ENCODE measurements around the gene PET100.
"Not testable (repeated sequence)": the region's sequence is repeated elsewhere in the genome, so short reads cannot be mapped to it uniquely, and the experiment has no call there.

The PET100 gene

GRCh38 chr19:7633698-7634097 lies 4.1 kb downstream of the PET100 start, which contains the start of gene PCP2:
Gene PCP2, minus strand, starts transcription at chr19:7633719. Its CDS starts 262 bp downstream, at chr19:7633457.
- no peak for DNase-seq (ENCODE audit: low read depth)

GRCh38 chr19:7635670-7636069 lies 6.1 kb downstream of the PET100 start:
- DNase-seq (ENCODE audit: low read depth): no peak

- no peak for DNase-seq (ENCODE audit: low read depth)
These were observed 6.7 kb downstream of the PET100 start for GRCh38 chr19:7636317-7636690.

GRCh38 chr19:7636691-7637373 lies 7.2 kb downstream of the PET100 start, which contains the start of gene STXBP2:
Gene STXBP2, plus strand, starts transcription at chr19:7637110. Its CDS starts 40 bp downstream, at chr19:7637150.
- DNase-seq (ENCODE audit: low read depth): no peak

- no peak for DNase-seq (ENCODE audit: low read depth)
These were observed 8.0 kb downstream of the PET100 start for GRCh38 chr19:7637374-7638256.

GRCh38 chr19:7638802-7639465 lies 9.3 kb downstream of the PET100 start:
- no peak for DNase-seq (ENCODE audit: low read depth)

GRCh38 chr19:7639863-7640348 lies 10.3 kb downstream of the PET100 start:
- no peak for DNase-seq (ENCODE audit: low read depth)

GRCh38 chr19:7640803-7641202 lies 11.2 kb downstream of the PET100 start:
- no peak for DNase-seq (ENCODE audit: low read depth)

GRCh38 chr19:7641290-7642276 lies 12.0 kb downstream of the PET100 start:
- DNase-seq (ENCODE audit: low read depth): no peak

GRCh38 chr19:7642295-7643030 lies 12.9 kb downstream of the PET100 start:
- DNase-seq (ENCODE audit: low read depth): no peak

GRCh38 chr19:7643031-7643415 lies 13.4 kb downstream of the PET100 start:
- DNase-seq (ENCODE audit: low read depth): no peak

- DNase-seq (ENCODE audit: low read depth): not testable (repeated sequence)
These were observed 14.3 kb downstream of the PET100 start for GRCh38 chr19:7643629-7644549.

- no peak for DNase-seq (ENCODE audit: low read depth)
These were observed 14.9 kb downstream of the PET100 start for GRCh38 chr19:7644550-7644877.

GRCh38 chr19:7645163-7645562 lies 15.6 kb downstream of the PET100 start:
- no peak for DNase-seq (ENCODE audit: low read depth)

- DNase-seq (ENCODE audit: low read depth): no peak
These were observed 16.2 kb downstream of the PET100 start for GRCh38 chr19:7645656-7646425.

GRCh38 chr19:7646426-7646700 lies 16.8 kb downstream of the PET100 start:
- DNase-seq (ENCODE audit: low read depth): no peak

- DNase-seq (ENCODE audit: low read depth): no peak
These were observed 17.6 kb downstream of the PET100 start for GRCh38 chr19:7647156-7647555.

GRCh38 chr19:7648265-7649014 lies 18.8 kb downstream of the PET100 start:
- DNase-seq (ENCODE audit: low read depth): no peak
